ENCODE data around the gene NDUFV1. TPM values are rescaled to one million over a fixed set of nuclear protein-coding genes. Genes with fewer than 3 reads are reported as not detected.
"Not testable (repeated sequence)": the region's sequence is repeated elsewhere in the genome, so short reads cannot be mapped to it uniquely, and the experiment has no call there.

The NDUFV1 gene
- total RNA-seq, 2 donors from 2014 or later = 424 to 522 TPM

DNA sequence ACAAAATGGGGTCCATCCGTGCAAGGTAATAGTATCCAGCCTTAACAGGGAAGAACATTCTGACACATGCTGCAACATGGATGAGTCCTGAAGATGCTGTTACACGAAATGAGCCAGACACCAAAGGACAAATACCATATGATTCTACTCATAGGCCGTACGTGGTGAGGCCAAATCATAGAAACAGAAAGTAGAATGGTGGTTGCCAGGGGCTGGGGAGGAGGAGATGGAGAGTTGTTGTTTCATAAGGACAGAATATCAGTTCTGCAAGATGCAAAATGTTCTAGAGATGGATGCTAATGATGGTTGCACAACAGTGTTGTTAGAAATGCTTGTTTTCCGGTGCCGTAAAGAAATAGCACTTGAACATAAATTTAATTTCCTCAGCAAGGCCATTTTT, 30.2 kb downstream of the NDUFV1 start:
- DNase-seq (ENCODE audit: low spot score) = no peak
- Histone ChIP-seq H3K9me3 (no peaks in the 10 kb centered on the region), H3K4me3 (no peak overlapping the region), H3K27ac (no peak overlapping the region), H3K36me3 (no peaks in the 10 kb centered on the region), H3K27me3 (no peaks in the 10 kb centered on the region), H3K4me1 (no peaks in the 10 kb centered on the region)
- TF ChIP-seq, protein P1, sequence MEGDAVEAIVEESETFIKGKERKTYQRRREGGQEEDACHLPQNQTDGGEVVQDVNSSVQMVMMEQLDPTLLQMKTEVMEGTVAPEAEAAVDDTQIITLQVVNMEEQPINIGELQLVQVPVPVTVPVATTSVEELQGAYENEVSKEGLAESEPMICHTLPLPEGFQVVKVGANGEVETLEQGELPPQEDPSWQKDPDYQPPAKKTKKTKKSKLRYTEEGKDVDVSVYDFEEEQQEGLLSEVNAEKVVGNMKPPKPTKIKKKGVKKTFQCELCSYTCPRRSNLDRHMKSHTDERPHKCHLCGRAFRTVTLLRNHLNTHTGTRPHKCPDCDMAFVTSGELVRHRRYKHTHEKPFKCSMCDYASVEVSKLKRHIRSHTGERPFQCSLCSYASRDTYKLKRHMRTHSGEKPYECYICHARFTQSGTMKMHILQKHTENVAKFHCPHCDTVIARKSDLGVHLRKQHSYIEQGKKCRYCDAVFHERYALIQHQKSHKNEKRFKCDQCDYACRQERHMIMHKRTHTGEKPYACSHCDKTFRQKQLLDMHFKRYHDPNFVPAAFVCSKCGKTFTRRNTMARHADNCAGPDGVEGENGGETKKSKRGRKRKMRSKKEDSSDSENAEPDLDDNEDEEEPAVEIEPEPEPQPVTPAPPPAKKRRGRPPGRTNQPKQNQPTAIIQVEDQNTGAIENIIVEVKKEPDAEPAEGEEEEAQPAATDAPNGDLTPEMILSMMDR (IDR thresholded peaks at IDR 0.05) = no peak

DNA sequence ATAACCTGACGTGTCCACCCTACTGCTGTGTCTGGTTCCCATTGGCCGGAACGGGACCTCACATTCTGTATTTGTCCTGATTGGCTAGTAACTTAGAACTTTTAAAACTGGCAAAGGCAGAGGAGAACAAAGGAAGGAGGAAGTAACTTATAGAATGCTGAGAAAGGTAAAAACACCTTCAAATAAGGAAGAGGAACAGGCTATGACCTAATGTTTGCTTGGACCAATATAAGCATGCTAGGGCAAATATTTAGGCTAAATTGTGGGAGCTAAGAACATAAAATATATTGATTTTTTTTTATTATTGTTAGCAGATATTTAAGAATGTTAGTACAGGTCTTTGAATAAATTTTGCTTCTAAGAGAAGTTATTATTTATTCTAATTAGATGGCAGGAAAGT, 30.7 kb downstream of the NDUFV1 start:
- H3K36me3 ChIP-seq; H3K27ac ChIP-seq; H3K9me3 ChIP-seq; DNase-seq (ENCODE audit: low spot score); H3K4me1 ChIP-seq; H3K4me3 ChIP-seq; H3K27me3 ChIP-seq: not testable (repeated sequence)

DNA sequence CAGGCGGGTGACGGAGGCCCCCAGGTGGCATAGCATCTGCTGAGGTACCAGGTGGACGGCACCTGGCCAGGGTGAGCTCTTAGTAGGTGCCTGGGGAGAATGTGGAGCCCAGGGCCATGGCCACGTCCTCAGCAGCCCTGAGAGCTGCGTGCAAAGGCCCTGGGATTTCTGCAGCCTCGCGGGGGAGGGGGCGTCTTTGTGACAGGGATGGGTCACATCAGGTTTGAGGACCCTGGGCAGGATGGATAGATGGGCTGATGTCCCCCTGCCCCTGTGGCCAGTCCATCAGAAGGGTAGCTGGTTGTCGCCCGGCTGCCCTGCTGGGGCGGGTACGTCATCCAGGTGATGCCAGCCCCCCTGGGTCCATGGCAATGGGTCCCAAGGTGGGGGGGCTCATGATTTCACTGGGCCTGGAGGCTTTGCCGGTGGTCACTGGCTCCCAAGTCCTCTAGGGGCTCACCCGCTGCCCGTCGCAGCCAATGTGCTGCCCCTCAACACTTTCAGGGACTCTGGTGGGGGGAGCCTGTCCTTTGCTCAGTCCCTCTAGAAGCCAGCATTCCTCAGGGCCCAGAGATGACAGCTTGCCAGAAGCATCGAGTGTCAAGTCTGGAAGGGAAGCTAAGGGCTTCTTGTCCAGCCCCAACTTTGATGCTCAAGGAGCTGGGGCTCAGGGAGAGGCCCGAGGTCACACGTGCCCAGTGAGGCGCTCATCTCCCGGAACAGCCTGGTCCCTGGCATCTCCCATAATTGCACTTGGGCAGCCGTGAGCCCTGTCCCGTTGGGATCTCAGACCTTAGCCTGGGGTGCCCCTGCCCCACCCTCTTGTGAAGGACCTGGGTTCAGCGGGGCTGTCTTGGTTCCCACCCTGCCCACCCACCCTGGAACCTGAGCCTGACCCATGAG, 32.0 kb downstream of the NDUFV1 start:
- DNase-seq (ENCODE audit: low spot score) = no peak
- H3K27me3 ChIP-seq = no peaks in the 10 kb centered on the region
- no peaks in the 10 kb centered on the region for H3K9me3 ChIP-seq
- TF ChIP-seq, protein P1 (IDR thresholded peaks at IDR 0.05) = no peak
- H3K4me3 ChIP-seq = no peak overlapping the region
- H3K36me3 ChIP-seq = no peaks in the 10 kb centered on the region
- no peak overlapping the region for H3K27ac ChIP-seq
- H3K4me1 ChIP-seq = no peaks in the 10 kb centered on the region

DNA sequence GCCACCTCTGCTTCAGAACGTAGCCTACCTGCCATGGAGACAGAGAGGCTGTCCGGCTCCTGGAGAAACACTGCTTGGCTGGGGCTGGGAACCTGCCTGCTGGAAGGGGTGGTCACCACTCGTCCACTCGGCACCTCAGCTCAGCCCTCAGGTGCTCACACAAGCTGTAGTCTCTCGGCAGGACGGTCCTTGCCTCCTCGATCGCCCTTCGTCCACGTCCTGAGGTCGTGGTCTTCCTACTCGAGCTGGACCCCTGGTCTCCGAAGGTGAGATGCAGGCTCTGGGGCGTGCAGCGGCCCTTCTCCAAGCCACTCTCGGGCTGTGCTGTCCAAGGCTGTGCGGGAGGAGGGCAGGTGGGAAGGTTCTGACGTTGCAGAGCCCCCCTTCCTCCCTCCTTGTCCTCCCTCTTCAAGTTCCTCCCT, 32.7 kb downstream of the NDUFV1 start, which contains the start of gene TBX10:
TSS of gene TBX10 (minus strand) at position 326 of the 422 bp plus-strand sequence. CDS start at position 35, 291 bp downstream.
- TF ChIP-seq, protein P1 (IDR thresholded peaks at IDR 0.05) = no peak
- Histone ChIP-seq H3K4me1 (no peaks in the 10 kb centered on the region), H3K27ac (no peak within 1 kb of the TSS), H3K4me3 (no peak within 1 kb of the TSS), H3K27me3 (no peaks in the 10 kb centered on the region), H3K36me3 (no peaks in the 10 kb centered on the region), H3K9me3 (no peaks in the 10 kb centered on the region)
- DNase-seq (ENCODE audit: low spot score) = no peak

DNA sequence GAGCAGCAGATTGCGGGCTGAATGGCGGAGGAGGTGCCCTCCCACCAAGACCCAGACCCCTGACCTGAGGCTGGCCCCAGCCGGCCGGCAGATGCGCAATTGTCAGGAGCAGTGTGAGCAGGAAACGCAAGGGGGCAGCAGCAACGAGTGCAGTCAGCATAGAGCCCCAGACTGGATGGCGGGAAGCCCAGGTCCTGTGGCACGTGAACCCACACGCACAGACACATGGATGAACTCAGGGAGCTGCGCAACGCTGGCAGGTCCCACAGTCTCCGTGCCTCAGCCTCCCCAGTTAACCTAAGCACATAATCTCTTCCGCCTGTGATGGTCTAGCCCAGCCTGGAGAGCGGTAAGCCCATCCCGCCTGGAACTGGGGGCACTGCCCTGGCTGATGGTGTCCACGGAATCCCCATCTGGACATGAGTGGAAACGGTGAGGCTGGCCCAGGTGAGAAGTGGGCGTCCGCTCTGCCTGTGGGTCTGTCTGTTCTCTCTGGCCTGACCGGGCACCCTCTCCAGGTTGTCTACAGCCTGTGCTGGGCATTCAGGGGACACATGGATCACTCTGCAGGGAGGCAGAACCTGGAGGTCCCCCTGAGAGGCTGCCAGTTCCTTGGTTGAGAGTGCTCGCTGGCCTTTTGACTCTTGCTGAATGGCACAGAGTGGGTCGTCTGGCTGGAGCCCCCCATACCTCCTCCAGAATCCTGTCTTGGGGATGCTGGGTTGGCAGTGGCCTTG, 33.5 kb downstream of the NDUFV1 start:
- Histone ChIP-seq H3K36me3 (no peaks in the 10 kb centered on the region), H3K27ac (no peak overlapping the region), H3K4me1 (no peaks in the 10 kb centered on the region), H3K4me3 (no peak overlapping the region), H3K9me3 (no peaks in the 10 kb centered on the region), H3K27me3 (no peaks in the 10 kb centered on the region)
- no peak for DNase-seq (ENCODE audit: low spot score)
- TF ChIP-seq, protein P1 (IDR thresholded peaks at IDR 0.05) = peak in 1 of 2 donors; percentile 63

DNA sequence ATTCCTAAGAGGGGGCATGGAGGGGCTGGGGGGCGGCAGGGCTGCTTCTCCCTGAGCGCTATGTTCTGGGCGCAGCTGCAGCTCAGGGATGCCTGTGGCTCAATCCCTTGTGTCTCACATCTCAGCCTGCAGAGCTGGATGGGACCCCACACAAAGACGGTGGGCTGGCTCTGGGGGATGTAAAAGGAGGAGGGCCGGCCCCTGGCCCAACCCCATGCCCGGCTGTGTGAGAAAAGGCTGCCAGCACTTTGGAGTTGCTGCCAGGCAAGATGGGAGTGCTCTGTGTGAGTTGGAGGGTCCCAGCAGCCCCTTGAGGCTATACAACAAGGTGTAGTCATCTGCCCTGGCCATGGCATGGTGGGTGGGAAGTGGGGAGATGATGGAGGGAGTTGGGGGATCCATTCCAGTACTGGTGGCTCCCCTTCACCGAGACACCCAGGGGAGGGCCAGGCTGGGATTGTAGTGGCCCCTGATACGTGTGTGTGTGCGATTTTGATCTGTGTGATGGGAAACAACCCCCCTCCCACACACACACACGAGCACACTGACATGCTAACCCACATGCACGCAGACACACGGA, 34.1 kb downstream of the NDUFV1 start:
- Histone ChIP-seq H3K9me3 (no peaks in the 10 kb centered on the region), H3K36me3 (no peaks in the 10 kb centered on the region), H3K27ac (no peak overlapping the region), H3K4me1 (no peaks in the 10 kb centered on the region), H3K4me3 (no peak overlapping the region), H3K27me3 (no peaks in the 10 kb centered on the region)
- TF ChIP-seq, protein P1 (IDR thresholded peaks at IDR 0.05) = no peak
- no peak for DNase-seq (ENCODE audit: low spot score)

Data from right atrium auricular region (tissue), 2 donors.